ENCODE results near the gene HOXA11. TPM values are rescaled to one million over a fixed set of nuclear protein-coding genes. Genes with fewer than 3 reads are reported as not detected.

The HOXA11 gene
- total and polyA plus RNA-seq, 2 donors = 9.3 to 39.1 TPM

DNA sequence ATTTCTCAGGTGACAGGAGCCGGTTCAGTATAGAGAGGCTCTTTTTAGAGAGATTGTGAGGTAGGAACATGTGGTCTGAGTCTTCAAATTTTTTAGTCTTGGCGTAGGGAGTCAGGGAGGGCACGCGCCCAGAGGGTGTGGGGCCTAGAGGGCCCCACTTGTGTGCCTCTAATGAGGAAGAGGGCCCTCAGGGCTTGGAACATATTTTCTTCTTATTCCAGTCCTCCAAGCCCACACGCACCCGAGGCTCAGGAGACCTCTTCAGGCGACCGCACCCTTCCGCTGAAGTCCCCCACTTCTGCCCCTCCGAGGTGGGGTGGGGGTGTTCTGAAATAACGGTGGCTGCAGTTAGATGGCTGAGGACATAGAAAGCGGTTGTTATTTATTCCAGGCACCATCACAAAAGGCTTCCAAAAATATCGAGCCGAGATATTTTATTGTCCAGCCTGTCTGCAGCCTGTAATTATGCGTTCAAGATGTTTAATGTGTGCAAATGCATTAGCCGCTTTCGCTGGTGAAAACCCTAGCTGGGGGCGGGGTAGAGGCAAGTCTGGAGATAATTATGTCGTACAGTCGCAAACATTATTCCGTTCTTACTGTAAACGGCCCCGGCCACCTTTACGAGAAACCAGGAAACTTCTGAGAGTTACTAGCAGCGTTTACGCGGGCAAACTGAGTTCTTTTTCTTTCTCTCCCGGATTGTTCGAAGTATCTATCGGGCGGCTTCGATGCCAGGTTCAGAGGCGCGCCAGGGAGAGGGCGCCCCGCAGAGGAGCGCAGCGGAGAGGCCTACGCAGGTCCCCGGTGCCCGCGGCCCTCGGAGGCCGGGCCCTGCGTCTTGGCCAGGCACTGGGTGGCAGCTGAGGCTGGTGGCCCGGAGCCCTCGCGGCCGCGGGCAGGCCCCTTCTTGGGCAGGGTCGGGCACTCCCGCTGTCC, 27.7 kb upstream of the HOXA11 start:
- H3K36me3 ChIP-seq (ENCODE audit: insufficient read depth) = no peaks in the 10 kb centered on the region
- no peaks in the 10 kb centered on the region for H3K4me1 ChIP-seq (ENCODE audit: insufficient read depth)
- 61% methylated on average over 52 of the region's 52 CpGs for WGBS
- H3K27ac ChIP-seq (ENCODE audit: low read depth) = no peak overlapping the region
- no peak for DNase-seq (ENCODE audit: extremely low spot score)
- no peak overlapping the region for H3K4me3 ChIP-seq (ENCODE audit: low read depth, low read length)

DNA sequence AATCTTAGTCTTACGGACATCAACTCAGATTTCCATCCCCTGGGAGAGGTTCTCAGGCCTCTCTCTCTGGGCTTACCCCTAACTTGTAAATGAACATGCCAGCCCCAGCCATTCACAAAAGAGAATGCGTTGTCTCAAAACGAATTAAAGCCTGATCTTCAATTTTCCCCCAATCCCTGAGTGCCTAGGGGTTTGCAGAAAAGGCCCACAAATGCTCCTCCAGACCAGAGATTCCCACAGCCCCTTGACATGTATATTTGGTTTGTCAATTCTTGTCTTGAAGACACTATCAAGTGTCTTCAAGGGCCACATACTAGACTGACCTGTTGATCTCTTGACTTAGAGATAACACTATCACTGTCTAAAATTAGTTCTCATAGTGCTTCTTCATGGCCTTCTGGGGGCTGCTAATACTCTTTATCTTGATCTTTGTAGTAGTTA, 26.8 kb upstream of the HOXA11 start:
- no peak for DNase-seq (ENCODE audit: extremely low spot score)

DNA sequence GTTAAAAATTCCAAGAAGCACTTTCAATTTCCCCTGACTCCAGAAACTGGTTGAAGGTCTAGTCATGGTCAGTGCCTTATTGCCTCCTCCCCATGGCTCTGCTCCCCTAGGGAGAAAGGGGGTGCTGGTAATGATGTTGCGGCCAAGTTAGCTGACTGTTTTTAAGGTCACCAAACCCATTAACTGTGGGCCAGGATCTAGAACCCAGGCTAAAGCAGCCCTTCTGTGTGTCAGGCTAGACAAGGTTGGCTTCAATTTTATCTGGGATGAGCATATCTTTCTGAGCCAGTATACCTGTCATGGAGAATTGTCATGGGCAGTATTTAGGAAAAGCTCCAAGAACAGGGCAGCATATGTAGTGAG, 26.0 kb upstream of the HOXA11 start:
- H3K27ac ChIP-seq (ENCODE audit: low read depth) = no peak overlapping the region
- WGBS = 95% methylated on average over 1 of the region's 1 CpG
- no peak overlapping the region for H3K4me3 ChIP-seq (ENCODE audit: low read depth, low read length)
- H3K36me3 ChIP-seq (ENCODE audit: insufficient read depth) = no peaks in the 10 kb centered on the region
- DNase-seq (ENCODE audit: extremely low spot score) = no peak
- H3K4me1 ChIP-seq (ENCODE audit: insufficient read depth) = no peaks in the 10 kb centered on the region

More for the DNA sequence above, 26.8 kb upstream of the HOXA11 start:
- Histone ChIP-seq H3K4me3 (ENCODE audit: low read depth, low read length) (no peak overlapping the region), H3K27ac (ENCODE audit: low read depth) (no peak overlapping the region), H3K36me3 (ENCODE audit: insufficient read depth) (no peaks in the 10 kb centered on the region), H3K4me1 (ENCODE audit: insufficient read depth) (no peaks in the 10 kb centered on the region)
- WGBS = 86% methylated on average over 3 of the region's 3 CpGs

DNA sequence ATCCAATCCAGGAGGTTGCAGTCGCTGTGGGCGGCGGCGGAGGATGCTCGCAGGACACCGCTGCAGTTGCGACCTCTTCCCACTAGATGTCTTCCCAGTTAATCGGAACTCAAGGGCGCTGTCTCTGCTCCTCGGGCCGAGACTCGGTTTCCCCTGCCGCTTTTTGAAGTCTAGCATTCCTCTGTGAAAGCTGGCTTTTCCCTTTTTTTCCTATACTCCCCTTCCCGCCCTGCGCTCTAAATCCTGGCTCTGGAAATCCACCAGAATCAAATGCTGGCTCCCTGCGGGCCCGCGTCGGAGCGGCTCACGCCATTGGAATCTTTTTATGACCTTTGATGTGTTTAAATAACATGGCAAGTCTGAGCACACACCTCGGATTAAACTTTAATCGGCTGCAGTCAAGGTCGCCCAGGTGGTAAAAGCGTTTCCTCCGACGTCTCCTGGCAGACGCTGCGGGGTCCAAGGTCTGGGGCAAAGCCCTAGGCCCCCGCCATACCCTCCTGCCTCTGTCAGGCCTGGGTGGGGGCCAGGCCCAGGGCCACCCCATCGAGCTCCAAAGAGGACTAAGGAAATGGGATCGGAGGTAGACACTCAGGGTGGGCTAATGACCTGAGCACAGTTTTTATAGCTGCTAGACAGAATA, 25.5 kb upstream of the HOXA11 start:
- no peaks in the 10 kb centered on the region for H3K4me1 ChIP-seq (ENCODE audit: insufficient read depth)
- no peak overlapping the region for H3K27ac ChIP-seq (ENCODE audit: low read depth)
- H3K36me3 ChIP-seq (ENCODE audit: insufficient read depth) = no peaks in the 10 kb centered on the region
- peak overlapping the region; percentile 19 for H3K4me3 ChIP-seq (ENCODE audit: low read depth, low read length)
- WGBS = 14% methylated on average over 32 of the region's 32 CpGs
- DNase-seq (ENCODE audit: extremely low spot score) = no peak

DNA sequence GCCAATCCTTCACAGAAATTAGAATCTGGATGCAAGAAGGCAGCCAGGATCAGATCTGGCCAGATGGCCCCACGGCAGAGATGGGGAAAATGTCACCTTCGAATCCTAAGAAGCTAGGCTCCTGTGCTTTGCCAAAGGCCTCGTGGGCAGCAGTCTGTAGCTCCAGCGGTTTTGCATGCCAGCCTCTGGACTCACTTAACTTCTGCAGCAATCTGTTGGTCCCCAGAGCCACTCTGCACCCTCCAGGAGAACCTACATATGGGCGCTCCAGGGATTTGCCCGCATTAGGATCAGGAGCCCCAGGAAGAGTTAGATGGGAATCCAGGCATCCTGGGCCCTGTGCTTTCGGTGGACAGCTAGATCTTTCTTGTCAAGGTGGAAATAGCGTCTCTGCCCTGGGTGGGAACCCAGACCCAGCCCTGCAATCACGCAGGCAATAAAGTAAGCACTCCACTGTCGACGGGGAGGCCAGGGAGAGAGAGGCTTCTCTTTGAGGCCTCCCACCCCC, 25.0 kb upstream of the HOXA11 start:
- no peaks in the 10 kb centered on the region for H3K4me1 ChIP-seq (ENCODE audit: insufficient read depth)
- no peak overlapping the region for H3K4me3 ChIP-seq (ENCODE audit: low read depth, low read length)
- no peak for DNase-seq (ENCODE audit: extremely low spot score)
- no peak overlapping the region for H3K27ac ChIP-seq (ENCODE audit: low read depth)
- no peaks in the 10 kb centered on the region for H3K36me3 ChIP-seq (ENCODE audit: insufficient read depth)
- WGBS = 60% methylated on average over 11 of the region's 11 CpGs

DNA sequence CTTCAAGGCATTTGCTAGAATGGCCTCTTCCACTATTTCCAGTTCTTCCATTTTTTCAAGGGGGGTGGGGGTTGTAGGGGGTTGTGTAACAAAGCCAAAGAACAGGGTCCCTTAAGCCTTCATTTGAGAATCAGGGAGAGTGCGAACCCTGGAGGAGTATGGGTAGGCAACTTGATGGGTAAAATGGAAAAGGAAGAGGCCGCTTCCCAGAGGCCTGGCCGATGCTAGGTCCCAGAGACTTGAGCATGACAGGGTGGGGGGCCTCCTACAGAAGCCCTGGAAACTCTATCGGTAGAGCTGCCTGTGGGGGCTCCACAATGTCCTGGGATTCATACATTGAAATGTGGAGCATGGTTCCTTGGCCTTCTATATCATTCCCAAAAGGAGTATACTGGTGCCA, 24.0 kb upstream of the HOXA11 start:
- no peak overlapping the region for H3K27ac ChIP-seq (ENCODE audit: low read depth)
- no peak for DNase-seq (ENCODE audit: extremely low spot score)
- H3K36me3 ChIP-seq (ENCODE audit: insufficient read depth) = no peaks in the 10 kb centered on the region
- 91% methylated on average over 4 of the region's 4 CpGs for WGBS
- no peaks in the 10 kb centered on the region for H3K4me1 ChIP-seq (ENCODE audit: insufficient read depth)
- H3K4me3 ChIP-seq (ENCODE audit: low read depth, low read length) = no peak overlapping the region

DNA sequence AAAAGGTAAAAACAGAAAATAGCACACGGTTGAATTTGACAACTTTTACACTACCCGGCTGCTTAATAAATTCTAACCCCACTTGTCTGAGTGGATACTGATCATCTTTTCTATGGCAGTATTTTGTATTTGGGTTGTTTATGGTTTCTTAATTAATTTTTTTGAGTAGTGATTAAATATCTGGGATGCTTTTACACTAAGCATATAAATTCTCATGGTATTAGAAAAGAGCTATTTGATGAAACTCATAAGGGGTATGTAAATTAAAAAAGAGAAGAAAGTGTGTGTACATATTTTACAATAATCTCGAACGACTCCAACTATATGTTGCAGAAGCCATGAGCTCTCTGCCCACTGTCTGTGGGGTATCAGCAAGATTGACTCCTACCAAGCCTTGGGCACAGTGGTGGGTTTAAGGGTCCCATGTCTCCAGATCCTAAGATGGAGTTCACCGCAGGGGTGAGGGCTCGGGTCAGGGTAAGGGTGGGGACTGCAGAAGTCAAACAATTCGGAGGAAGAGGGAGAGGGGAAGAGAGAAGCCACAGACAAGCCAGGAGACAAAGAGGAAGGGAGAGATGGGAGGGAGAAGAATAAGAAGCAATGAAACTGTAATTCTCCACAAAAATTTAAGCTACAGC, 22.4 kb upstream of the HOXA11 start:
- 67% methylated on average over 7 of the region's 7 CpGs for WGBS
- H3K4me3 ChIP-seq (ENCODE audit: low read depth, low read length) = no peak overlapping the region
- H3K4me1 ChIP-seq (ENCODE audit: insufficient read depth) = no peaks in the 10 kb centered on the region
- H3K27ac ChIP-seq (ENCODE audit: low read depth) = no peak overlapping the region
- H3K36me3 ChIP-seq (ENCODE audit: insufficient read depth) = no peaks in the 10 kb centered on the region
- DNase-seq (ENCODE audit: extremely low spot score) = no peak

DNA sequence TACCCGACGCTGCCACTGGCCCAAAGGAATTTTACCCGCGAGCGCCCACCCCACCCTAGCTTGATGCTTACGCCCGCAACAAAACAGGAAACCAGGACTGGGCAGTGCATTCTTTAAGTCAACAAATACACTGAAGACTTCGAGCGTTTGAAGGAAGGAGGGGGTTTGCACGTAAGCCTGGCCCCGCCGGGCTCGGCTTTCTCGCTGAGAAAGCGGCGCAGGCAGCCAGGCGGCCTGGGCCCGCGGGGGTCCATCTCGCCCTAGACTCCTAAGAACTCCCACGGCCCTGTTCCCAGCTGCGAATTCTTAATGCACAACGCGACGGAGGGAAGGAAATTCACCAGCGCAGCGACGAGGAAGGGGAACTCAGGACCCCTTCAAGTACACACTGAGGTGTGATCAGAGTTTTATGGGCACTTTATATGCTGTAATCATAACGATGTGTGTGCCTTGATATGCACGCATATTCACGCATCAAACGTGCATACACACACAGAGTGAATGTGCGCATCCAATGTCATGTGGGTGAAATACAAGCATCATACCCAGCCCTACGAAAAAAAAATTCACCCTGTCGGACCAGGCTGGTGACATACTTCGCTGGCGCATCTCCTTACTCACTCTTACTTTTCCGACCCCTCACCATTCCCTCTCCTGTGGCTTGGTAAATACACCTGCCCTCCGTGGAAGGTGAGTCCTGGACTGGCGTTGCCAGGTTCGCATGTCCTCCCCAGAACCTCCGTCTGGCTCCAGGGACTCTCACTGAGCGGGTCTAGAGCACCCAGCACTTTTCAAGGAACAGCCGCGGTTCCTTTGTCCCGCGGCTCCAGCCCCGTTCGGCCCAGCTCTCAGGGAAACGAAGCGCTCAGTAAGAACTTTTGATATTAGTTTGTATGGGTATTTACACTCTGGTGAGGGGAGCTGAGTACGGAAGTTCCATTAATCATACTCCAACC, 20.6 kb upstream of the HOXA11 start:
- Histone ChIP-seq H3K27ac (ENCODE audit: low read depth) (peak overlapping the region; percentile 91), H3K36me3 (ENCODE audit: insufficient read depth) (no peaks in the 10 kb centered on the region), H3K4me3 (ENCODE audit: low read depth, low read length) (peak overlapping the region; percentile 41), H3K4me1 (ENCODE audit: insufficient read depth) (no peaks in the 10 kb centered on the region)
- WGBS = 34% methylated on average over 52 of the region's 52 CpGs
- DNase-seq (ENCODE audit: extremely low spot score) = no peak

DNA sequence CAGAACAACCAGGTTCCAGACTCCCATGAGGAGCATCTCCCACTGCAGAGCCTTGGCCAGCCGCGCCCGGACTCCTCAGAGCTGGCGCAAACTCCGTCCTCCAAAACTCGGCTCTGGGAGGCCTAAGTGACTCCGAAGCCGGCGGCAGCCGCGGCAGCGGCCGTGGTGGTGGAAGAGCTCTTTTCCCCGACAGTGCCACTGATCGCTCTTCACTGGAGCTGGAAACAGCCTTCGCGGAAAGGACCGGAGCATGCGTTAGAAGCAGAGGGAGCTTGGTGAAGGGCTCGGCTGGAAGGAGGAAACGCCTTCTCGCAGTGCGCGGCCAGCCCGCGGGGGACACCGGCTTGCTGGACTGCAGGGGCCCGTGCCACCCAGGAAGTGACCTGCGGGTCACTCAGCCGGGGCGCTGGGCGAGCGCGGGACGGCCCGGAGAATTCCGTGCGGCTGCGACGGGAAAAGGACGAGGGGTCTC, 19.9 kb upstream of the HOXA11 start:
- Histone ChIP-seq H3K36me3 (ENCODE audit: insufficient read depth) (no peaks in the 10 kb centered on the region), H3K4me3 (ENCODE audit: low read depth, low read length) (peak overlapping the region; percentile 41), H3K27ac (ENCODE audit: low read depth) (peak overlapping the region; percentile 91), H3K4me1 (ENCODE audit: insufficient read depth) (no peaks in the 10 kb centered on the region)
- no peak for DNase-seq (ENCODE audit: extremely low spot score)
- 2% methylated on average over 41 of the region's 41 CpGs for WGBS

DNA sequence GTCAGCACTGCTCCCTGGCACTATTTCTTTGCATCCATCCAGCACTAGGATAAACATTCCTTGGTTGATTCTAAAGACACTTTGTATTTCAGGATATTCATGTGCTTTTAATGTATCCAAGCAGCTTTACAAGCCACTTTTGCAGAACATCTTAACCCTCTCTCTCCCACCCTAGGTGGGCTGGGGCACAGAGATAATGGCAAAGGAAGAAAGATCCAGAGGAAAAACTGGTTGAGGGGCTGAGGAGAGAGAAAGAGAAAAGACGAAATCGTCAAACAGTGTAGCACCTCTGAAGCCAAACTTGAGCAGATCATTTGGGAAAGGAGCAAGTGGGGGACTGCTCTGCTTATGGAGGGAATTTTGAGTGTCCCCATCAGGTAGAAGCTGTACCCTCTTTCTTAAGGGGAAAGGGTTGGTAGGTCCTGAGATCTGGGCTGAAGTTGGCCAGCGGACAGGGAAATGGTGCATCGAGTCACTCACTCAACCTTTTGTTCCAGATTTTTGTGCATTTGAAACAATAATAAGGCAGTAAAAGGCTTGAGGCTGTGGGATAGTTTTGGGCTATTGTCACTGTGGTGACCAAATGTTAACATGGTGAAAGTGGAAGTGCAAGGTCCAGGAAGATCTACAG, 19.0 kb upstream of the HOXA11 start:
- Histone ChIP-seq H3K4me3 (ENCODE audit: low read depth, low read length) (peak overlapping the region; percentile 41), H3K27ac (ENCODE audit: low read depth) (peak overlapping the region; percentile 91), H3K36me3 (ENCODE audit: insufficient read depth) (no peaks in the 10 kb centered on the region), H3K4me1 (ENCODE audit: insufficient read depth) (no peaks in the 10 kb centered on the region)
- no peak for DNase-seq (ENCODE audit: extremely low spot score)
- WGBS = 37% methylated on average over 4 of the region's 4 CpGs

DNA sequence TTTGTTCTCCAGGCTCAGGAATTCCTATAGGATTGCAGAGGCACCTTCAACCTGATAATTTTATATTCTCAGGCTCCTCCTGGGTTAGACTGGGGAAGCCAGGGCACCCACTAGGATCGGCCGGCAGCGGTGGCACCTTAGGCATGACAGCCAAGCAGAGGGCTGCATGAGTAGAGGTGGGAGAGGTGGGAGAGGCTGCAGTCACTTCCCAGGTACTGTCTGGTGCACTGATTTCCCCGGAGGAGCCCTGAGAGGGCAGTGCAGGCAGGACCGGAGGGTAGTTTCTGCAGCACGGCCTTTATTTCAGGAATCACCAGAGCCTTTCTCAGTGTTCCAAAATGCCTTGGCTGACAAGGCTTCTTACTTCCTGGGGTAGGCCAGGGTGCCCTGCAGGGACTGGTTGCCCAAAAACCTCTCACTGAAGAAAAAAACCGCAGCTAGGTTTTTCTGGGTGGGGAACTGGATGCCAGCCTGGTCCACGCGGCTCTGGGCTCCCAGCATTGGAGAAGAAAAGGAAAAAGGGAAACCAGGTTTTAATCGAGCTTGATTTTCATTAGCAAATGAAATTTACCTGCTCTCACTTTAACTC, 18.4 kb upstream of the HOXA11 start:
- WGBS = 22% methylated on average over 10 of the region's 10 CpGs
- no peak for DNase-seq (ENCODE audit: extremely low spot score)
- H3K36me3 ChIP-seq (ENCODE audit: insufficient read depth) = no peaks in the 10 kb centered on the region
- H3K4me1 ChIP-seq (ENCODE audit: insufficient read depth) = no peaks in the 10 kb centered on the region
- H3K27ac ChIP-seq (ENCODE audit: low read depth) = peak overlapping the region; percentile 91
- peak overlapping the region; percentile 41 for H3K4me3 ChIP-seq (ENCODE audit: low read depth, low read length)

DNA sequence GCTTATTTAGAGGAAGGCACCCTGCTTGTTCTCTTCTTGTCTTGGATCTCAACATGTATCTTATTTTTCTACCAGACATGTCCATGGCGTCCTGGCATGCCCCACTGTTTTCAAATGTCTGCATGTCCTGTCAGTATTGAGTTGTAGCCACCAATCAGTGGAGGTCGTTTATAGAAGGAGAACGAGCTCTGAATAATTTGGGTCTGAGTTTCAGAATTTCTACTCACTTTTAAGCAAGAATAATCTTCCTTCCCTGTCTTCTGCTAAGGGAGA, 17.8 kb upstream of the HOXA11 start:
- 17% methylated on average over 3 of the region's 3 CpGs for WGBS
- H3K27ac ChIP-seq (ENCODE audit: low read depth) = no peak overlapping the region

More for the DNA sequence above, 17.8 kb upstream of the HOXA11 start:
- no peaks in the 10 kb centered on the region for H3K4me1 ChIP-seq (ENCODE audit: insufficient read depth)
- H3K36me3 ChIP-seq (ENCODE audit: insufficient read depth) = no peaks in the 10 kb centered on the region
- DNase-seq (ENCODE audit: extremely low spot score) = no peak
- no peak overlapping the region for H3K4me3 ChIP-seq (ENCODE audit: low read depth, low read length)

Data from urinary bladder (tissue), 4 donors.